Neural cell (in vitro differentiated cells): Measurements from ENCODE around the gene LMO1.

Experiments used
- CTCF ChIP-seq: fragments of 450-650 bp; IDR thresholded peaks from 2 replicates; pipeline ENCODE4 v1.5.1; 2014; ENCODE audit warnings: antibody characterized with exemption, mild to moderate bottlenecking, moderate library complexity; ENCODE audit not compliant: poor library complexity, severe bottlenecking
- EP300 ChIP-seq: fragments of 450-650 bp; conservative IDR thresholded peaks from 2 replicates; pipeline ENCODE4 v1.6.1; 2014; ENCODE audit warnings: antibody characterized with exemption, mild to moderate bottlenecking, moderate library complexity; ENCODE audit not compliant: poor library complexity, severe bottlenecking
- EZH2 ChIP-seq: fragments of 200-600, 300-800 bp; shearing (Covaris generic), sonication (generic); IDR thresholded peaks from 2 replicates; pipeline ENCODE4 v1.6.1; 2014; ENCODE audit warnings: antibody characterized with exemption, low read length, borderline replicate concordance, mild to moderate bottlenecking; ENCODE audit not compliant: insufficient read depth, poor library complexity, severe bottlenecking
- MXI1 ChIP-seq: fragments of 450-650 bp; conservative IDR thresholded peaks from 2 replicates; pipeline ENCODE4 v1.6.1; 2014; ENCODE audit warnings: antibody characterized with exemption, mild to moderate bottlenecking; ENCODE audit not compliant: poor library complexity, severe bottlenecking
- POLR2AphosphoS5 ChIP-seq: IDR thresholded peaks from 2 replicates; pipeline ENCODE4 v1.6.1; 2012
- RAD21 ChIP-seq: fragments of 450-650 bp; conservative IDR thresholded peaks from 2 replicates; pipeline ENCODE4 v1.6.1; 2014; ENCODE audit warnings: antibody characterized with exemption, mild to moderate bottlenecking, moderate library complexity
- REST ChIP-seq: IDR thresholded peaks from 2 replicates; pipeline ENCODE4 v1.6.1; 2012; ENCODE audit warnings: borderline replicate concordance
- TAF1 ChIP-seq: IDR thresholded peaks from 2 replicates; pipeline ENCODE4 v1.6.1; 2012; ENCODE audit warnings: low read depth

GRCh38 chr11:8261291-8261690 lies 2.4 kb downstream of the LMO1 start:
- TF ChIP-seq EP300 = no peak
- TF ChIP-seq CTCF = no peak
- TF ChIP-seq REST = no peak
- no peak for TF ChIP-seq TAF1
- no peak for TF ChIP-seq MXI1
- no peak for TF ChIP-seq EZH2
- TF ChIP-seq RAD21 = no peak
- TF ChIP-seq POLR2AphosphoS5 = no peak
